ENCODE results near the gene APLP1. TPM values are rescaled to one million over a fixed set of nuclear protein-coding genes. Genes with fewer than 3 reads are reported as not detected.

The APLP1 gene
- total and polyA plus RNA-seq, 2 of the 4 experiments (the other 2 are of a cell fraction), result 4.7 to 41.0 TPM

GRCh38 chr19:35928507-35928906 is 60.1 kb downstream of the APLP1 start:
- Histone ChIP-seq H3K18ac (ENCODE audit: low read depth, low read length) (no peak overlapping the region), H3K36me3 (ENCODE audit: control insufficient read depth, insufficient read depth, low read length) (no peaks in the 10 kb centered on the region), H4K20me1 (ENCODE audit: insufficient read depth, low read length) (no peaks in the 10 kb centered on the region), H3K23ac (ENCODE audit: low read depth, low read length) (no peak overlapping the region), H2BK20ac (ENCODE audit: low read depth, low read length) (no peak overlapping the region), H3K14ac (replicated peaks; ENCODE audit: low read depth, low read length) (no peak overlapping the region), H2BK120ac (ENCODE audit: low read depth, low read length) (no peak overlapping the region), H3K9me3 (ENCODE audit: control insufficient read depth, insufficient read depth, low read length) (peaks cover 8% of the 10 kb centered on the region), H3K27me3 (ENCODE audit: control insufficient read depth, insufficient read depth, low read length) (peaks cover 10% of the 10 kb centered on the region), H2BK15ac (ENCODE audit: low read depth, low read length) (no peak overlapping the region), H2AFZ (replicated peaks; ENCODE audit: low read length, poor library complexity) (no peak overlapping the region), H2BK5ac (ENCODE audit: low read depth, low read length, poor library complexity, severe bottlenecking) (no peak overlapping the region), H2AK5ac (ENCODE audit: low read depth, low read length) (no peak overlapping the region), H3K4me1 (ENCODE audit: control insufficient read depth, insufficient read depth, low read length) (no peaks in the 10 kb centered on the region), H3K4ac (ENCODE audit: low read depth, low read length) (no peak overlapping the region), H4K5ac (ENCODE audit: low read depth, low read length) (no peak overlapping the region), H3K4me3 (ENCODE audit: insufficient read depth, low read depth, low read length) (no peak overlapping the region), H4K91ac (ENCODE audit: insufficient read depth, low read depth, low read length) (no peak overlapping the region), H2AK9ac (replicated peaks; ENCODE audit: low read depth, low read length, poor library complexity) (no peak overlapping the region), H3K56ac (ENCODE audit: extremely low read depth, insufficient read depth, low read length) (no peak overlapping the region), H3K27ac (ENCODE audit: insufficient read depth, low read length) (no peak overlapping the region), H3K9me1 (ENCODE audit: insufficient read depth, low read length) (no peaks in the 10 kb centered on the region), H3K9ac (ENCODE audit: low read depth, low read length) (no peak overlapping the region), H3K79me1 (ENCODE audit: low read depth in 1 of 2, low read length in 2 of 2) (no peaks in the 10 kb centered on the region), H4K8ac (ENCODE audit: low read depth in 2 of 2, low read length in 2 of 2) (no peak overlapping the region), H3K4me2 (ENCODE audit: low read depth, low read length) (no peak overlapping the region)
- CTCF ChIA-PET, result no interaction called here
- in situ Hi-C loops (cut with MboI; ENCODE audit: low sequenced_read_pairs) (no loop called here), intact Hi-C loops (cut with micrococcal nuclease) (no loop called here), dilution Hi-C loops (cut with HindIII; ENCODE audit: low sequenced_read_pairs, unreplicated experiment) (no loop called here)
- no TSS peak for BruUV-seq (replicated peaks)
- POLR2A ChIA-PET (ENCODE audit: unreplicated experiment), result no interaction called here
- no peak for ATAC-seq (ENCODE audit: low read depth)
- WGBS, 2 experiments (ENCODE audit: extremely low coverage in 2 of 2, insufficient read length in 1 of 2), result 100% methylated on average over 1 of the region's 5 CpGs; no CpG with 5 or more reads in 1 of the 2 experiments
- TF ChIP-seq USF2 (IDR thresholded peaks at IDR 0.05; ENCODE audit: low read depth, low read length) (no peak), FOS (IDR thresholded peaks at IDR 0.05; ENCODE audit: low read depth, low read length) (no peak), SMC3 (IDR thresholded peaks at IDR 0.05; ENCODE audit: low read depth, low read length) (no peak), BHLHE40 (IDR thresholded peaks at IDR 0.05; ENCODE audit: low read depth, low read length) (no peak), MXI1 (IDR thresholded peaks at IDR 0.05; ENCODE audit: borderline replicate concordance, low read depth, low read length) (no peak), CEBPB (IDR thresholded peaks at IDR 0.05; ENCODE audit: low read depth, low read length) (no peak), POLR2A (IDR thresholded peaks at IDR 0.05; ENCODE audit: low read depth, low read length) (no peak), RAD21 (IDR thresholded peaks at IDR 0.05; ENCODE audit: low read length) (no peak), RFX5 (IDR thresholded peaks at IDR 0.05; ENCODE audit: low read depth, low read length) (no peak), MAFK (IDR thresholded peaks at IDR 0.05; ENCODE audit: low read depth, low read length) (no peak), ELK1 (IDR thresholded peaks at IDR 0.05; ENCODE audit: borderline replicate concordance, low read depth, low read length) (no peak), CHD1 (IDR thresholded peaks at IDR 0.05; ENCODE audit: low read depth, low read length) (no peak), NFE2L2 (IDR thresholded peaks at IDR 0.05; ENCODE audit: low read depth, low read length) (no peak), MAZ (IDR thresholded peaks at IDR 0.05; ENCODE audit: borderline replicate concordance, low read depth, low read length) (no peak)
- TF ChIP-seq, protein P1, sequence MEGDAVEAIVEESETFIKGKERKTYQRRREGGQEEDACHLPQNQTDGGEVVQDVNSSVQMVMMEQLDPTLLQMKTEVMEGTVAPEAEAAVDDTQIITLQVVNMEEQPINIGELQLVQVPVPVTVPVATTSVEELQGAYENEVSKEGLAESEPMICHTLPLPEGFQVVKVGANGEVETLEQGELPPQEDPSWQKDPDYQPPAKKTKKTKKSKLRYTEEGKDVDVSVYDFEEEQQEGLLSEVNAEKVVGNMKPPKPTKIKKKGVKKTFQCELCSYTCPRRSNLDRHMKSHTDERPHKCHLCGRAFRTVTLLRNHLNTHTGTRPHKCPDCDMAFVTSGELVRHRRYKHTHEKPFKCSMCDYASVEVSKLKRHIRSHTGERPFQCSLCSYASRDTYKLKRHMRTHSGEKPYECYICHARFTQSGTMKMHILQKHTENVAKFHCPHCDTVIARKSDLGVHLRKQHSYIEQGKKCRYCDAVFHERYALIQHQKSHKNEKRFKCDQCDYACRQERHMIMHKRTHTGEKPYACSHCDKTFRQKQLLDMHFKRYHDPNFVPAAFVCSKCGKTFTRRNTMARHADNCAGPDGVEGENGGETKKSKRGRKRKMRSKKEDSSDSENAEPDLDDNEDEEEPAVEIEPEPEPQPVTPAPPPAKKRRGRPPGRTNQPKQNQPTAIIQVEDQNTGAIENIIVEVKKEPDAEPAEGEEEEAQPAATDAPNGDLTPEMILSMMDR (conservative IDR thresholded peaks at IDR 0.05; ENCODE audit: low read depth, low read length), result no peak
- DNase-seq, result no peak

Data from IMR-90 (cell line).